ENCODE measurements around the gene S100A9.
"Not testable (repeated sequence)": the region's sequence is repeated elsewhere in the genome, so short reads cannot be mapped to it uniquely, and the experiment has no call there.

Gene S100A9

GRCh38 chr1:153357853-153358690, at the start of gene S100A9:
S100A9 (plus strand) TSS chr1:153357854; CDS start chr1:153358284, 430 bp downstream.
- no peak for DNase-seq (ENCODE audit: low spot score)

- DNase-seq (ENCODE audit: low spot score): no peak
Measured at GRCh38 chr1:153308540-153308939, 49.1 kb upstream of the S100A9 start.

- DNase-seq (ENCODE audit: low spot score): no peak
Measured at GRCh38 chr1:153309441-153309840, 48.2 kb upstream of the S100A9 start.

GRCh38 chr1:153310526-153310925, 47.1 kb upstream of the S100A9 start:
- DNase-seq (ENCODE audit: low spot score): no peak

GRCh38 chr1:153312570-153313186, 45.0 kb upstream of the S100A9 start, which contains the start of gene PGLYRP3:
PGLYRP3 (minus strand) TSS chr1:153312952; CDS start chr1:153310665, 2,287 bp downstream.
- no peak for DNase-seq (ENCODE audit: low spot score)

GRCh38 chr1:153313288-153313687, 44.4 kb upstream of the S100A9 start:
- no peak for DNase-seq (ENCODE audit: low spot score)

- DNase-seq (ENCODE audit: low spot score): not testable (repeated sequence)
Measured at GRCh38 chr1:153314388-153314787, 43.3 kb upstream of the S100A9 start.

- DNase-seq (ENCODE audit: low spot score): not testable (repeated sequence)
Measured at GRCh38 chr1:153316013-153316412, 41.6 kb upstream of the S100A9 start.

GRCh38 chr1:153318145-153318544, 39.5 kb upstream of the S100A9 start:
- not testable (repeated sequence) for DNase-seq (ENCODE audit: low spot score)

- no peak for DNase-seq (ENCODE audit: low spot score)
Measured at GRCh38 chr1:153322568-153322967, 35.1 kb upstream of the S100A9 start.

GRCh38 chr1:153324912-153325311, 32.7 kb upstream of the S100A9 start:
- DNase-seq (ENCODE audit: low spot score): peak; percentile 71

GRCh38 chr1:153333902-153334301, 23.8 kb upstream of the S100A9 start:
- no peak for DNase-seq (ENCODE audit: low spot score)

- DNase-seq (ENCODE audit: low spot score): no peak
Measured at GRCh38 chr1:153336650-153337049, 21.0 kb upstream of the S100A9 start.

- no peak for DNase-seq (ENCODE audit: low spot score)
Measured at GRCh38 chr1:153337980-153338853, 19.4 kb upstream of the S100A9 start.

GRCh38 chr1:153339802-153340201, 17.9 kb upstream of the S100A9 start:
- no peak for DNase-seq (ENCODE audit: low spot score)

- no peak for DNase-seq (ENCODE audit: low spot score)
Measured at GRCh38 chr1:153340356-153340755, 17.3 kb upstream of the S100A9 start.

GRCh38 chr1:153341431-153341934, 16.2 kb upstream of the S100A9 start:
- no peak for DNase-seq (ENCODE audit: low spot score)

GRCh38 chr1:153342178-153342577, 15.5 kb upstream of the S100A9 start:
- no peak for DNase-seq (ENCODE audit: low spot score)

GRCh38 chr1:153343040-153343681, 14.5 kb upstream of the S100A9 start:
- no peak for DNase-seq (ENCODE audit: low spot score)

GRCh38 chr1:153343811-153344717, 13.6 kb upstream of the S100A9 start:
- no peak for DNase-seq (ENCODE audit: low spot score)

- DNase-seq (ENCODE audit: low spot score): no peak
Measured at GRCh38 chr1:153344718-153345025, 13.0 kb upstream of the S100A9 start.
